ENCODE measurements around the gene PLIN4. TPM values are rescaled to one million over a fixed set of nuclear protein-coding genes. Genes with fewer than 3 reads are reported as not detected.

PLIN4 gene
- total RNA-seq, 2 donors from 2014 or later = not detected

DNA sequence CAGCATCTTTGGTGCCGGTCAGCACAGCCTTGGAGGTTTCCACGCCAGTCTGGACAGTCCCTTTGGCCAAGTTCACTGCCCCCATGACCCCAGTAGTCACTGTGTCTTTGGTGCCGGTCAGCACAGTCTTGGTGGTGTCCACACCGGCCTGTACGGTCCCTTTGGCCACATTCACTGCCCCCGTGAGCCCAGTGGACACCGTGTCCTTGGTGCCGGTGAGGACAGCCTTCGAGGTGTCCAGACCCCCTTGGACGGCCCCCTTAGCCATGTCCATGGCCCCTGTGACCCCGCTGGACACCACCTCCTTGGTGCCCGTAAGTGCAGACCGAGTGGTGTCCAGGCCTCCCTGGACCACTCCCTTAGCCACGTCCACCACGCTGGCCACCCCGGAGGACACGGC lies 5.0 kb downstream of the PLIN4 start:
- Mint-ChIP-seq H3K27me3 (no peaks in the 10 kb centered on the region), H3K4me1 (no peaks in the 10 kb centered on the region), H3K27ac (no peak overlapping the region), H3K36me3 (ENCODE audit: low read depth) (no peaks in the 10 kb centered on the region), H3K4me3 (no peak overlapping the region)
- ATAC-seq (no peak), DNase-seq (no peak)
- no peaks in the 10 kb centered on the region for H3K9me3 ChIP-seq (ENCODE audit: control insufficient read depth, low read length, poor library complexity, severe bottlenecking)

DNA sequence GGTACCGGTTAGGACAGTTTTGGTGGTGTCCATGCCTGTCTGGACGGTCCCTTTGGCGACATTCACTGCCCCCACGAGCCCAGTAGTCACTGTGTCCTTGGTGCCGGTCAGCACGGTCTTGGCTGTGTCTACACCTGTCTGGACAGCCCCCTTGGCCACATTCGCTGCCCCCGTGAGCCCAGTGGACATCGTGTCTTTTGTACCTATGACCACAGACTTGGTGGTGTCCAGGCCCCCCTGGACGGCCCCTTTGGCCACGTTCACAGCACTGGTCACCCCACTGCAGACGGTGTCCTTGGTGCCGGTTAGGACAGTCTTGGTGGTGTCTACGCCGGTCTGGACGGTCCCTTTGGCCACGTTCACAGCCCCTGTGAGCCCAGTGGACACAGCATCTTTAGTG lies 6.2 kb downstream of the PLIN4 start:
- H3K9me3 ChIP-seq (ENCODE audit: control insufficient read depth, low read length, poor library complexity, severe bottlenecking) = no peaks in the 10 kb centered on the region
- Mint-ChIP-seq H3K27ac (no peak overlapping the region), H3K4me1 (no peaks in the 10 kb centered on the region), H3K4me3 (no peak overlapping the region), H3K27me3 (no peaks in the 10 kb centered on the region), H3K36me3 (ENCODE audit: low read depth) (no peaks in the 10 kb centered on the region)
- DNase-seq (no peak), ATAC-seq (no peak)

DNA sequence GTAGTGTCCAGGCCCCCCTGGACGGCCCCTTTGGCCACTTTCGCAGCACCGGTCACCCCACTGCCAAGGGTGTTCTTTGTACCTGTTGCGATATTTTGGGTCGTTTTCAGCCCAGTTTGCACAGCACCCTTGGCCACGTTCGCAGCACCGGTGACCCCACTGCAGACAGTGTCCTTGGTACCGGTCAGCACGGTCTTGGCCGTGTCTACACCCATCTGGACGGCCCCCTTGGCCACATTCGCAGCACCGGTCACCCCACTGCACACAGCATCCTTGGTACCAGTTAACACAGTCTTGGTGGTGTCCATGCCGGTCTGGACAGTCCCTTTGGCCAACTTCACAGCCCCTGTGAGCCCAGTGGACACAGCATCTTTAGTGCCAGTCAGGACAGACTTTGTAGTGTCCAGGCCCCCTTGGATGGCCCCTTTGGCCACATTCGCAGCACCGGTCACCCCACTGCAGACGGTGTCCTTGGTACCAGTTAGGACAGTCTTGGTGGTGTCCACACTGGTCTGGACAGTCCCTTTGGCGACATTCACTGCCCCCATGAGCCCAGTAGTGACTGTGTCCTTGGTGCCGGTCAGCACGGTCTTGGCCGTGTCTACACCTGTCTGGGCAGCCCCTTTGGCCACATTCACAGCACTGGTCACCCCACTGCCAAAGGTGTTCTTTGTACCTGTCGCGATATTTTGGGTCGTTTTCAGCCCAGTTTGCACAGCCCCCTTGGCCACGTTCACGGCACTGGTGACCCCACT lies 6.8 kb downstream of the PLIN4 start:
- Mint-ChIP-seq H3K27ac (no peak overlapping the region), H3K36me3 (ENCODE audit: low read depth) (no peaks in the 10 kb centered on the region), H3K4me1 (no peaks in the 10 kb centered on the region), H3K27me3 (no peaks in the 10 kb centered on the region), H3K4me3 (no peak overlapping the region)
- no peaks in the 10 kb centered on the region for H3K9me3 ChIP-seq (ENCODE audit: control insufficient read depth, low read length, poor library complexity, severe bottlenecking)
- ATAC-seq (no peak), DNase-seq (no peak)

DNA sequence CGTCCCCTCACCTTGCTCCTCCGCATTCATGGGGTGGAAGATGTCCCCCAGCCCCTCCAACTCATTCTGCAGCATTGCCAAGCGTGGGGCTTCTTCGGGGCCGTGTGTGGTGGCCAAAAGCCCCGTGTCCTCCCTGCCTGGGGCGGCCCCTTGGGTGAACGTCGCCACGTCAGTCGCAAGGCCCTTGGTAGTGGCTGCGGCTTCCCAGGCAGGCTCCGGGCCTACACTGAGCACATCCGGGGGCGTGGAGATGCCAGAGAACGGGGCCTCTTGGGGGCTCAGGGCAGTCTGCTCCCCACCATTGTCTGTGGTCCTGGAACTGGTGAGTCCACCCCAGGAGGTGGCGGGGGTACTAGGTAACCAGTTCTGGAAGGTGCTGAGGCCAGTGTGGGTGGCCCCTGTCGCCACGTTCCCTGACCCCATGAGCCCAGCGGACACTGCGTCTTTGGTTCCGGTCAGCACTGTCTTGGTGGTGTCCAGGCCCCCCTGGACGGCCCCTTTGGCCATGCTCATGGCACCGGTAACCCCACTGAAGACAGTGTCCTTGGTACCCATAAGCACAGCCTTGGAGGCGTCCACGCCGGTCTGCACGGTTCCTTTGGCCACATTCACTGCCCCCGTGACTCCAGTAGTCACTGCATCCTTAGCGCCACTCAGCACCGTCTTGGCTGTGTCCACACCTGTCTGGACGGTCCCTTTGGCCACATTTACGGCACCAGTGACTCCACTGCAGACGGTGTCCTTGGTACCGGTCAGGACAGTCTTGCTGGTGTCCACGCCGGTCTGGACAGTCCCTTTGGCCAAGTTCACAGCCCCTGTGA lies 7.6 kb downstream of the PLIN4 start:
- Mint-ChIP-seq H3K27me3 (no peaks in the 10 kb centered on the region), H3K36me3 (ENCODE audit: low read depth) (peaks cover 2% of the 10 kb centered on the region), H3K4me3 (no peak overlapping the region), H3K4me1 (peaks cover 5% of the 10 kb centered on the region), H3K27ac (no peak overlapping the region)
- DNase-seq (no peak), ATAC-seq (no peak)
- H3K9me3 ChIP-seq (ENCODE audit: control insufficient read depth, low read length, poor library complexity, severe bottlenecking) = no peaks in the 10 kb centered on the region

DNA sequence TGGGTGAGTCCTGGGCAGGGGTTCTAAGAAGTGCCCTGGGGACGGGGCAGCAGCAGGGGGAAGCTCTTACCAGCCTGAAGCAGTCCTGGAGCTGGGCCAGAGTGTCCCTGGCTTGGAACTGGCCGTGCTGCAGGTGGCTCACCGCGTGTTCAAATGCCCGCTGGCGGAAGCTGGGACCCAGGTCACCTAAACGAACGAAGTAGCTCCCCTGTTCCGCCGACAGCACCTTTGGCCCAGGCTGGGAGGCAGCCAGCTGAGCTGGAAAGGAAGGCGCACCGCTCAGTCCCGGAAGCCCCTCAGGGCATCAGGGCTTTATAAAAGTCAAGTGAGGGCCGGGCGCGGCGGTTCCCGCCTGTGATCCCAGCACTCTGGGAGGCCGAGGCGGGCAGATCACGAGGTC lies 9.6 kb downstream of the PLIN4 start:
- no peaks in the 10 kb centered on the region for H3K9me3 ChIP-seq (ENCODE audit: control insufficient read depth, low read length, poor library complexity, severe bottlenecking)
- Mint-ChIP-seq H3K4me1 (peaks cover 5% of the 10 kb centered on the region), H3K36me3 (ENCODE audit: low read depth) (peaks cover 2% of the 10 kb centered on the region), H3K4me3 (no peak overlapping the region), H3K27ac (no peak overlapping the region), H3K27me3 (no peaks in the 10 kb centered on the region)
- no peak for ATAC-seq
- DNase-seq = no peak

DNA sequence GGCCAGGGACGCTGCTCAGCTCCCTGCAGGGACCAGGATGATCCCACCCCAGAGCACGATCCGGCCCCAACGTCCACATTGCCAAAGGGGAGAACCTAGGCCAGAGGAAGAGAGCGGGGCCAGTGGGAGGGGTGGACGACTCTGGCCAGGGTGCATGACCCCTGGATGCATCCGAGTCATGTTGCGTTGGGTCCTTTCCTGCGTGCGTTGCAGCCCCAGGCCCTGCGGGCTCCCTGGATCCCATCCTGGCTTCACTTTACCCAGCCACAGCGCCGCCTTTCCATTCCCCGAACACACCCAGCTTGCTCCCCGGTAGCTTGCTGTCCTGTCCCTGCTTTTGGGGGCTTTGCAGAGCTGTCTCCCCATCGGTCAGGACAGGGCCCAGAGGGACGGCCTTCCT lies 10.5 kb downstream of the PLIN4 start:
- Mint-ChIP-seq H3K27me3 (no peaks in the 10 kb centered on the region), H3K36me3 (ENCODE audit: low read depth) (peaks cover 2% of the 10 kb centered on the region), H3K27ac (no peak overlapping the region), H3K4me1 (peaks cover 5% of the 10 kb centered on the region), H3K4me3 (no peak overlapping the region)
- ATAC-seq = no peak
- H3K9me3 ChIP-seq (ENCODE audit: control insufficient read depth, low read length, poor library complexity, severe bottlenecking) = no peaks in the 10 kb centered on the region
- no peak for DNase-seq

DNA sequence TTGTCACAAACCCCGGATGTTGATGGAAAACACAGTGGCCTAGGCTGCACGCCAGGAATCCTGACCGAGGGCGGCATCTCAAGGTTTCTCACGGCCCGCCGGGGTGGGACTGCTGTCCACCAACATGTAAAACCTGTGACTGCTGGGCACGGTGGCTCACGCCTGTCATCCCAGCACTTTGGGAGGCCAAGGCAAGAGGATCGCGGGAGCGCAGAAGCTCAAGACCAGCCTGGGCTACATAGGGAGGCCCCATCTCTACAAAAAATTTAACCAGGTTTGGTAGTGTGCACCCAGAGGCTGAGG lies 11.2 kb downstream of the PLIN4 start:
- no peaks in the 10 kb centered on the region for H3K9me3 ChIP-seq (ENCODE audit: control insufficient read depth, low read length, poor library complexity, severe bottlenecking)
- DNase-seq (no peak), ATAC-seq (no peak)
- Mint-ChIP-seq H3K4me3 (no peak overlapping the region), H3K36me3 (ENCODE audit: low read depth) (peaks cover 2% of the 10 kb centered on the region), H3K27ac (no peak overlapping the region), H3K4me1 (peaks cover 5% of the 10 kb centered on the region), H3K27me3 (no peaks in the 10 kb centered on the region)

DNA sequence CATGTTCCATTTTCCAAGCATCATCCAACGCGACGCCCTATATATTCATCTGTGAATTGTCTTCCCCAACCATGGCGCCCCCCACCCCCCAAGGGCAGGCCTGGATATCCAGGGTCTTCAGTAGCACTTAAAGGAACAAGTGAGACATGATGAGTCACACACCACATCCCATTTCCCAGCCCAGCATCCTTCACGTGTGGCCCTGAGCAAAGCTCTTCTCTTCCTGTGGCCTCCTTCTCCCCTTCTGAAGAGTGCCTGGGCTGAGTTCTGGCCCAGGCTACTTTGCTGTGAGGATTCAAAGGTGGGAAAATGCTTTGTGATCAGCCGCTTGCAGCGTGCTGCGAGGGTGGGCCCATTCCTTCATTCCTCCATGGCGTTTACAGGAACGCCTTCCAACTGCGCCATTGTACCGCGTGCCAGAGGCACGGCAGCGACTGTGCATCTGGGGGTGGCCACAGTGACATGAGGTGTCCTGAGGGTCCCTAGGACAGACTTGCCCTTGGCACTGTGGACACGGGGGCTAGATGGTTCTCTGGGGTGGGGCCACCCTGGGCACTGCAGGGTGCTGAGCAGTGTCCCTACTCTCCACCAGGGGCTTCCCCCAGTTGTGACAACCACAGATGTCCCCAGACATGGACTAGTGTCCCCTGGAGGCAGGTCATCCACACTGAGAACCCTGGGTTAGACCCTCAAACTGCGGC lies 11.7 kb downstream of the PLIN4 start:
- no peak overlapping the region for H3K27ac Mint-ChIP-seq
- no peak overlapping the region for H3K4me3 Mint-ChIP-seq
- no peaks in the 10 kb centered on the region for H3K9me3 ChIP-seq (ENCODE audit: control insufficient read depth, low read length, poor library complexity, severe bottlenecking)
- H3K4me1 Mint-ChIP-seq = peaks cover 5% of the 10 kb centered on the region
- H3K27me3 Mint-ChIP-seq = no peaks in the 10 kb centered on the region
- peaks cover 2% of the 10 kb centered on the region for H3K36me3 Mint-ChIP-seq (ENCODE audit: low read depth)
- ATAC-seq = no peak
- DNase-seq = no peak

DNA sequence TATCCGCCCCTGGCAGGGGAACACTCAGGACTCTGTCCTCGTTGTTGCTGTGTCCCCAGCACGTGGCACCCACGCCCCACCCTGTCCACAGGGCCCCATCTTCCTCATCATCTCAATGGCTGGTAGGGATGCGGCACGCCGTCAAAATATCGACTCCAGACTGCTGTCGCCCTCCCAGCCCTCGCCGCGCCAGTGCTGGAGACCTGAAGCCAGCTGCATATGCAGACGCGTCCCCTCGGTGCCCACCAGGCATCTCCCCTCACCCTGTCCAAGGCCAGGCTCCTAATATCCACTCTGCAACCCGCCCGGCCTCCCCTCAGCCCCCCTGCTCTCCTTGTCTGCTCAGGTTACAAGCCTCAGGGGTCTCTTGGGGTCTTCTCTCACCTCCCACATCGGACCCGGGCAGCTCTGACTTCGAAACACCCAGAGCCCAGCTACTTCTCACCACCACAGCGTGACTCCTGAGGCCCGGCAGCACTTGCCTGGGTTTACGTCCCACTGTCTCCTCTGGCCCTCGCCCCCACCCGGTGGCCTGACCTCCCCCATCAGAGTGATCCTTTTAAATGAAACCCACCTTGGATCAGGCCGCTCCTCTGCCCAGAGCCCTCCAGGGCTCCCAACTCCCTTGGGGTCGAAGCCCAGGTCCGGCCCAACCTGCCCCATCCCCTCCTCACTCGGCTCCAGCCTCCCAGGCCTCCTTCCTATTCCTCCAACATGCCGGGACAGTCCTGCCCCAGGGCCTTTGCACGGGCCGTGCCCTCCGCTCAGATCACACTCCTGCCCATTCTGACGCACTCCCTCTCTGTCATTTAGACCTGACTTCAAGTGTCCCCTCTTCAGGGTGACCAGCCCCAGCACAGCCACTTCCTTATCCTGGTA lies 12.5 kb downstream of the PLIN4 start:
- Mint-ChIP-seq H3K27me3 (no peaks in the 10 kb centered on the region), H3K36me3 (ENCODE audit: low read depth) (peaks cover 2% of the 10 kb centered on the region), H3K4me3 (no peak overlapping the region), H3K27ac (no peak overlapping the region), H3K4me1 (peaks cover 5% of the 10 kb centered on the region)
- no peak for ATAC-seq
- H3K9me3 ChIP-seq (ENCODE audit: control insufficient read depth, low read length, poor library complexity, severe bottlenecking) = no peaks in the 10 kb centered on the region
- DNase-seq = no peak

DNA sequence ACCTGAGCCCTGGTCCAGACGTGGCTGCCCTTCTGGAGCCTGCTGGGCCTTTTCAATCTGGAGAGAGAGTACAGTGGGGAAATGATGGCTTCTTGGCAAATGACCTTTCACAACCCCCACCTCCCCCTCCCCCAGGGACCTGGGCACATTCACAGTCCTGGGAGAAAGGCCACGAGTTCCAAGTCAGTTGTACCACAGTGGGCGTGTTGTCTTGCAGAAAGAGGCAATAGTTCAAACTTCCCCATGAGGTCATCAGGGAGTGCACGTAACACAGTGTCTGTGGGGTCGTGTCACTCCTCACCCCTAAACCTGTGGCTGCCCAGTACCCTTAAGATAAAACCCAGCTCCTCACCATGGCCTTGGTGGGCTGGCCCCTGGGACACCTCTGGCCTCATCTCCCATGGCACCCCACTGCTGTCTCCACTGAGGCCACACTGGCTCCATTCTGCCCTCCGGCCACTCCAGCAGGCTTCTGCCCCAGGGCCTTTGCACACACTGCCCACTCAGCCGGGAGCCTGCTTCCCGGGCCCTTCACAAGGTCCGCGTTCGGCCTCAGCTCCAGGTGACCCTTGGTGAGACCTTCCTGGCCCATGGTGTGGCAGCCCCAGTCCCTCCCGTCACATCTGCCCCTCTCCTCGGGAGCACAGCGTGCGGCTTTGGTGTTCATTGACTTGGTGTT lies 13.3 kb downstream of the PLIN4 start:
- Mint-ChIP-seq H3K4me1 (peaks cover 5% of the 10 kb centered on the region), H3K27me3 (no peaks in the 10 kb centered on the region)
- no peak for ATAC-seq

DNA sequence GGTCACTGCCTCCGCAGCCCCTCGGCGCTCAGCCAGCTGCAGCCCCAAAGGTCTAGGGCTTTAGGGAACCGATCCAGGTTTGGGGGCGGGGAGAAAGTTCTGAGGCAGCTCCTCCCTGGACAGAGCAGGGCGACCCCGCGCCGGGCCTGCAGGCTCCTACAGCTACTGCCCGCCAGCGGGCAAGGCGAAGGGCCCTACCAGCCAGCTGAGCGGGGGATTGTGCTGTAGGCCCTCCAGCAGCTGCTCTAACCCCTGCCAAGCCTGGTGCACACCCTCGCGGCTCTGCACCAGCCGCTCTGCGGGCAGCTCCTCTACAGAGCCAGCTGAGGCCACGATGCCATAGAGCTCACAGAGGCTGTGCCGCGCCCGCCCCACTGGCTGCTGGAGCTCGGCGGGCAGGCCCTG lies 14.0 kb downstream of the PLIN4 start:
- Mint-ChIP-seq H3K4me3 (no peak overlapping the region), H3K36me3 (ENCODE audit: low read depth) (peaks cover 2% of the 10 kb centered on the region), H3K27ac (no peak overlapping the region), H3K27me3 (no peaks in the 10 kb centered on the region), H3K4me1 (peaks cover 5% of the 10 kb centered on the region)
- ATAC-seq = no peak
- H3K9me3 ChIP-seq (ENCODE audit: control insufficient read depth, low read length, poor library complexity, severe bottlenecking) = no peaks in the 10 kb centered on the region
- no peak for DNase-seq

More for the DNA sequence above, 13.3 kb downstream of the PLIN4 start:
- H3K27ac Mint-ChIP-seq = no peak overlapping the region
- no peak overlapping the region for H3K4me3 Mint-ChIP-seq
- H3K9me3 ChIP-seq (ENCODE audit: control insufficient read depth, low read length, poor library complexity, severe bottlenecking) = no peaks in the 10 kb centered on the region
- no peak for DNase-seq
- H3K36me3 Mint-ChIP-seq (ENCODE audit: low read depth) = peaks cover 2% of the 10 kb centered on the region

DNA sequence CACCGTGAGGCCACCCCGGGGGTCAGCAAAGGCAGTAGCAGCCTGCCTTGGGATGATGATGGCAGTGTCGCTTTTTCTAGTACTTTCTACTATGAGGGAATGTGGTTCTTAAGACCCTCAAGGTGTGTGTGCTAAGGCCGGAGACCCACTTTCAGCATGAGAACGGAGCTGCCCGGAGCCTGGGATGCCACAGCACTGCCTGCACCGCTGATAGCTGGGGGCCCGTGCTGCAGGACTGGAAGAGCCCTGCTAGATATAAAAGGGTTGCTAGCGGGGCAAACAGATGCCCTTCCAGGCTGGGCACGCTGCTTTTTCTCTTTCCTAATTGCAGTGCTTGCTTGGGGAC lies 14.5 kb downstream of the PLIN4 start:
- Mint-ChIP-seq H3K27ac (no peak overlapping the region), H3K4me1 (peaks cover 5% of the 10 kb centered on the region), H3K27me3 (no peaks in the 10 kb centered on the region), H3K36me3 (ENCODE audit: low read depth) (peaks cover 2% of the 10 kb centered on the region), H3K4me3 (no peak overlapping the region)
- ATAC-seq = no peak
- no peaks in the 10 kb centered on the region for H3K9me3 ChIP-seq (ENCODE audit: control insufficient read depth, low read length, poor library complexity, severe bottlenecking)
- no peak for DNase-seq

Measured in T-helper 17 cell (primary cell).